H1 (cell line): ENCODE results near the gene WDR13. TPM values are rescaled to one million over a fixed set of nuclear protein-coding genes. Genes with fewer than 3 reads are reported as not detected.
"Not testable (repeated sequence)": the region's sequence is repeated elsewhere in the genome, so short reads cannot be mapped to it uniquely, and the experiment has no call there.

ENCODE experiments used
- CTCF ChIA-PET: fragments of 300-600 bp; sonication (Branson Sonifier 250); formaldehyde crosslinking; loops from one replicate; lab custom pipeline; 2021; ENCODE audit not compliant: partially characterized antibody; lab: Charles Lee
- POLR2A ChIA-PET: fragments of 300-600 bp; sonication (Branson Sonifier 250); formaldehyde crosslinking; loops from one replicate; lab custom pipeline; 2021; ENCODE audit warnings: inconsistent platforms; ENCODE audit not compliant: partially characterized antibody; lab: Charles Lee
- DNase-seq, 2 experiments: peaks; one replicate each; pipeline versions ENCODE4 v3.0.0 to v3.0.0-alpha.2; 2010 to 2022; ENCODE audit warnings: low spot score in 2 of 2, low read depth in 1 of 2, mixed read lengths in 1 of 2
- FAIRE-seq: peaks from 2 replicates; lab custom pipeline; 2011; peaks lifted over from hg19 to GRCh38; lab: Jason Lieb, UNC
- H2AFZ ChIP-seq: 2 replicates; pipeline ENCODE4 v1.8.1; 2012; ENCODE audit warnings: low read length, inconsistent platforms
- H2AK5ac ChIP-seq: 2 replicates; pipeline ENCODE4 v1.6.1; 2013; ENCODE audit warnings: low read depth, low read length
- H2BK120ac ChIP-seq: replicated peaks from 2 replicates; pipeline ENCODE3; 2013; ENCODE audit warnings: low read depth, low read length, inconsistent platforms
- H2BK12ac ChIP-seq: 2 replicates; pipeline ENCODE4 v1.6.1; 2013; ENCODE audit warnings: low read depth, low read length
- H2BK15ac ChIP-seq: 2 replicates; pipeline ENCODE4 v1.6.1; 2013; ENCODE audit warnings: low read length
- H2BK20ac ChIP-seq: 2 replicates; pipeline ENCODE4 v1.6.1; 2013; ENCODE audit warnings: low read length
- H2BK5ac ChIP-seq: 2 replicates; pipeline ENCODE4 v1.6.1; 2013; ENCODE audit warnings: low read depth, low read length
- H3K14ac ChIP-seq: 2 replicates; pipeline ENCODE4 v1.6.1; 2013; ENCODE audit warnings: inconsistent platforms; ENCODE audit not compliant: insufficient read length
- H3K18ac ChIP-seq: 2 replicates; pipeline ENCODE4 v1.6.1; 2013; ENCODE audit warnings: low read length; ENCODE audit errors: extremely low read depth
- H3K23ac ChIP-seq: 2 replicates; pipeline ENCODE4 v1.6.1; 2013; ENCODE audit warnings: inconsistent platforms; ENCODE audit not compliant: insufficient read length
- H3K23me2 ChIP-seq: 2 replicates; pipeline ENCODE4 v1.6.1; 2013; ENCODE audit warnings: low read depth, low read length
- H3K27ac ChIP-seq: 2 replicates; pipeline ENCODE4 v1.6.1; 2011; ENCODE audit warnings: low read depth, low read length, inconsistent platforms
- H3K27me3 ChIP-seq, 4 experiments: replicated peaks in 1 of 4; 1 replicate in 1 of 4; 2 replicates in 3 of 4; pipeline versions ENCODE4 v1.6.1 to v1.8.1; 2011 to 2013; ENCODE audit warnings: low read length in 3 of 4, mild to moderate bottlenecking in 3 of 4, inconsistent platforms in 2 of 4, mixed read lengths in 2 of 4, moderate library complexity in 1 of 4; ENCODE audit not compliant: control insufficient read depth in 3 of 4, insufficient read depth in 3 of 4; ENCODE audit errors: extremely low read depth in 1 of 4
- H3K36me3 ChIP-seq, 4 experiments: 2 replicates each; pipeline versions ENCODE4 v1.6.1 to v1.8.1; 2011 to 2013; ENCODE audit warnings: mild to moderate bottlenecking in 4 of 4, low read length in 3 of 4, moderate library complexity in 2 of 4, control low read depth in 1 of 4, inconsistent platforms in 1 of 4; ENCODE audit not compliant: insufficient read depth in 4 of 4, control insufficient read depth in 2 of 4
- H3K4ac ChIP-seq: replicated peaks from 2 replicates; pipeline ENCODE3; 2013; ENCODE audit warnings: low read length, low read depth, mixed read lengths, inconsistent platforms; ENCODE audit not compliant: insufficient read length
- H3K4me1 ChIP-seq, 4 experiments: replicated peaks in 1 of 4; 1 replicate in 1 of 4; 2 replicates in 3 of 4; pipeline versions ENCODE4 v1.6.1 to v1.8.1; 2011 to 2013; ENCODE audit warnings: low read length in 3 of 4, inconsistent platforms in 2 of 4, mixed read lengths in 1 of 4; ENCODE audit not compliant: insufficient read depth in 4 of 4, control insufficient read depth in 3 of 4
- H3K4me2 ChIP-seq, 2 experiments: 2 replicates each; pipeline versions ENCODE4 v1.6.1 to v1.8.1; 2011 to 2013; ENCODE audit warnings: low read depth in 2 of 2, low read length in 2 of 2, control low read depth in 1 of 2, inconsistent platforms in 1 of 2, mild to moderate bottlenecking in 1 of 2; ENCODE audit not compliant: insufficient read depth in 1 of 2
- H3K4me3 ChIP-seq, 4 experiments: fragments of 200-600, 300-600 bp in 1 of 4; sonication (generic), shearing (Covaris generic), sonication (Bioruptor Twin) in 1 of 4; 2 replicates each; pipeline versions ENCODE4 v1.5.1 to v1.8.1; 2011 to 2016; ENCODE audit warnings: low read length in 4 of 4, low read depth in 3 of 4, control low read depth in 2 of 4, inconsistent platforms in 2 of 4, mild to moderate bottlenecking in 2 of 4, mixed read lengths in 1 of 4, moderate library complexity in 1 of 4; ENCODE audit not compliant: insufficient read depth in 2 of 4; ENCODE audit errors: extremely low read depth in 1 of 4
- H3K56ac ChIP-seq: replicated peaks from 2 replicates; pipeline ENCODE3; 2013; ENCODE audit warnings: low read depth, mild to moderate bottlenecking, mixed read lengths, low read length, inconsistent platforms; ENCODE audit not compliant: insufficient read length
- H3K79me1 ChIP-seq: 2 replicates; pipeline ENCODE4 v1.6.1; 2013; ENCODE audit warnings: low read depth, low read length, control low read depth
- H3K79me2 ChIP-seq, 2 experiments: 2 replicates each; pipeline versions ENCODE4 v1.6.1 to v1.8.1; 2012 to 2013; ENCODE audit warnings: low read length in 2 of 2, mild to moderate bottlenecking in 2 of 2, inconsistent platforms in 1 of 2; ENCODE audit not compliant: insufficient read depth in 2 of 2, control insufficient read depth in 1 of 2
- H3K9ac ChIP-seq, 4 experiments: replicated peaks in 1 of 4; 1 replicate in 1 of 4; 2 replicates in 3 of 4; pipeline versions ENCODE4 v1.6.1 to v1.8.1; 2011 to 2013; ENCODE audit warnings: low read depth in 3 of 4, low read length in 3 of 4, control low read depth in 2 of 4, mild to moderate bottlenecking in 2 of 4, moderate library complexity in 2 of 4, inconsistent platforms in 1 of 4; ENCODE audit errors: extremely low read depth in 1 of 4
- H3K9me3 ChIP-seq, 2 experiments: 2 replicates each; pipeline versions ENCODE4 v1.6.1 to v1.8.1; 2012 to 2013; ENCODE audit warnings: mild to moderate bottlenecking in 2 of 2, moderate library complexity in 2 of 2, control low read depth in 1 of 2, inconsistent platforms in 1 of 2, low read depth in 1 of 2, low read length in 1 of 2, mixed read lengths in 1 of 2; ENCODE audit not compliant: insufficient read depth in 2 of 2
- H4K20me1 ChIP-seq, 2 experiments: replicated peaks in 1 of 2; 2 replicates each; pipeline versions ENCODE3 to v1.8.1; 2011 to 2013; ENCODE audit warnings: inconsistent platforms in 2 of 2, low read length in 2 of 2, mild to moderate bottlenecking in 1 of 2; ENCODE audit not compliant: insufficient read depth in 2 of 2, control insufficient read depth in 1 of 2
- H4K5ac ChIP-seq: 2 replicates; pipeline ENCODE4 v1.6.1; 2013; ENCODE audit warnings: low read length, low read depth, mixed read lengths, inconsistent platforms; ENCODE audit not compliant: insufficient read length
- H4K8ac ChIP-seq: 2 replicates; pipeline ENCODE4 v1.8.0; 2013; ENCODE audit warnings: mild to moderate bottlenecking, moderate library complexity, low read length, inconsistent platforms; ENCODE audit not compliant: insufficient read depth; ENCODE audit errors: extremely low read depth
- H4K91ac ChIP-seq: replicated peaks from 2 replicates; pipeline ENCODE3; 2013; ENCODE audit warnings: low read length, mixed read lengths, inconsistent platforms; ENCODE audit not compliant: insufficient read length
- WGBS, 2 experiments: shearing (Covaris generic) in 1 of 2; methylation state at CpG; one replicate each; pipeline versions ENCODE4 v1.1.6 to v1.1.7; 2013 to 2015; ENCODE audit warnings: low lambda C conversion rate in 2 of 2, mixed read lengths in 2 of 2, inconsistent platforms in 1 of 2, low coverage in 1 of 2, missing lambda C conversion rate in 1 of 2; ENCODE audit not compliant: insufficient replicate concordance in 2 of 2, insufficient coverage in 1 of 2, insufficient read length in 1 of 2; ENCODE audit errors: extremely low coverage in 1 of 2, missing lambda C conversion rate in 1 of 2; 5-methylcytosine and 5-hydroxymethylcytosine counted together
- polyA plus RNA-seq, 7 experiments: library from polyadenylated mRNA; depleted of rRNA in 3 of 7; stranded (reverse) in 5 of 7; unstranded in 2 of 7; fragments of >200 nt in 5 of 7; fragments of 200-250 nt in 2 of 7; gene quantifications; 1 replicate in 5 of 7; 2 replicates in 1 of 7; 4 replicates in 1 of 7; pipeline versions ENCODE4 v1.2.1 to v1.2.3, GENCODE V29; 2011 to 2013; ENCODE audit warnings: missing spikeins in 2 of 7, mixed read lengths in 2 of 7
- small RNA-seq: library from polyadenylated mRNA; stranded (forward); fragments of <200 nt; extraction: miRNeasy Mini kit (QIAGEN cat#:217004); gene quantifications from one replicate; pipeline ENCODE3, GENCODE V24; 2013; ENCODE audit not compliant: insufficient read depth
- total RNA-seq: library from RNA; stranded (reverse); fragmentation: NEBNext Ultra II Directional; extraction: Animal tissue kit (Norgen Biotek cat#: 25700); gene quantifications from 2 replicates; pipeline ENCODE4 v1.2.1, GENCODE V29; 2021

The WDR13 gene
- total and polyA plus RNA-seq, 2 of the 8 experiments (the other 6 are each of a cell fraction or from before 2014, with no cell fraction given): 19.4 to 46.3 TPM

DNA sequence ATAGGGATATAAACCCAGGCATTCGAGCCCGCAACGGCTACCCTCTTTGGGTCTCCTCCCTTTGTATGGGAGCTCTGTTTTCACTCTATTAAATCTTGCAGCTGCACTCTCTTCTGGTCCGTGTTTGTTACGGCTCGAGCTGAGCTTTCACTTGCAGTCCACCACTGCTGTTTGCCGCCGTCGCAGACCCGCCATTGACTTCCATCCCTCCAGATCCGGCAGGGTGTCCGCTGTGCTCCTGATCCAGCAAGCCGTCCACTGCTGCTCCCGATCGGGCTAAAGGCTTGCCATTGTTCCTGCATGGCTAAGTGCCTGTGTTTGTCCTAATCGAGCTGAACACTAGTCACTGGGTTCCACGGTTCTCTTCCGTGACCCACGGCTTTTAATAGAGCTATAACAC lies 57.5 kb downstream of the WDR13 start:
- 83% methylated on average over 9 of the region's 19 CpGs; no CpG with 5 or more reads in 1 of the 2 experiments for WGBS, 2 experiments
- not testable (repeated sequence) for H3K18ac ChIP-seq

More for the DNA sequence above, 57.5 kb downstream of the WDR13 start:
- not testable (repeated sequence) for H3K9ac ChIP-seq, H3K27me3 ChIP-seq, H2BK12ac ChIP-seq, H3K14ac ChIP-seq, DNase-seq, H2BK5ac ChIP-seq, H4K5ac ChIP-seq, H3K23me2 ChIP-seq, H3K79me1 ChIP-seq, H2AK5ac ChIP-seq, H3K79me2 ChIP-seq, H4K8ac ChIP-seq, H3K23ac ChIP-seq, H4K20me1 ChIP-seq, H2BK15ac ChIP-seq, H3K4me2 ChIP-seq, H3K4me1 ChIP-seq, H3K4me3 ChIP-seq, H2BK120ac ChIP-seq, FAIRE-seq, H3K27ac ChIP-seq, H3K9me3 ChIP-seq, H3K4ac ChIP-seq, H2AFZ ChIP-seq, H4K91ac ChIP-seq, H3K56ac ChIP-seq, H3K36me3 ChIP-seq, H2BK20ac ChIP-seq
- ChIA-PET CTCF (interaction anchor here (0.6 kb wide), 1 partner anchor 16 kb away, joined by 3 read pairs; no protein-coding TSS in a partner anchor), POLR2A (interaction anchor here (1.2 kb wide), 2 partner anchors 37 to 243 kb away, joined by 3 read pairs; partner anchors contain the start of genes PQBP1 and TIMM17B)

Small RNA genes within 50 kb of the gene (small RNA-seq; reads per million reads assigned to genes)
- gene MRPL32P1: not detected

Other genes starting within 250 kb of the WDR13 start
- not detected in 2 replicates for gene SSX3, start 240.8 kb upstream of the WDR13 start, total RNA-seq
- gene SSX3, start 240.8 kb upstream of the WDR13 start, polyA plus RNA-seq (2011; rRNA removed): not detected in 2 replicates
- 0.32 TPM in 1 of 2 replicates, not detected in the other for gene SSX4, start 214.0 kb upstream of the WDR13 start, total RNA-seq
- gene SSX4, start 214.0 kb upstream of the WDR13 start, polyA plus RNA-seq (2011; rRNA removed): 0.14 and 0.26 TPM in 2 replicates
- gene SSX4B, start 185.5 kb upstream of the WDR13 start, total RNA-seq: 0.32 TPM in 1 of 2 replicates, not detected in the other
- 0.14 and 0.26 TPM in 2 replicates for gene SSX4B, start 185.5 kb upstream of the WDR13 start, polyA plus RNA-seq (2011; rRNA removed)
- 70.9 and 73.8 TPM in 2 replicates for gene SLC38A5, start 127.2 kb upstream of the WDR13 start, total RNA-seq
- 106 and 135 TPM in 2 replicates for gene SLC38A5, start 127.2 kb upstream of the WDR13 start, polyA plus RNA-seq (2011; rRNA removed)
- gene FTSJ1, start 121.3 kb upstream of the WDR13 start, total RNA-seq: 55.4 and 62.4 TPM in 2 replicates
- 80.4 and 104 TPM in 2 replicates for gene FTSJ1, start 121.3 kb upstream of the WDR13 start, polyA plus RNA-seq (2011; rRNA removed)
- gene PORCN, start 88.5 kb upstream of the WDR13 start, total RNA-seq: 14.0 and 14.6 TPM in 2 replicates
- gene PORCN, start 88.5 kb upstream of the WDR13 start, polyA plus RNA-seq (2011; rRNA removed): 34.1 and 47.0 TPM in 2 replicates
- 143 and 145 TPM in 2 replicates for gene EBP, start 75.7 kb upstream of the WDR13 start, total RNA-seq
- 286 and 288 TPM in 2 replicates for gene EBP, start 75.7 kb upstream of the WDR13 start, polyA plus RNA-seq (2011; rRNA removed)
- gene TBC1D25, start 57.8 kb upstream of the WDR13 start, total RNA-seq: 6.5 and 9.7 TPM in 2 replicates
- 6.8 and 11.4 TPM in 2 replicates for gene TBC1D25, start 57.8 kb upstream of the WDR13 start, polyA plus RNA-seq (2011; rRNA removed)
- 159 and 164 TPM in 2 replicates for gene RBM3, start 23.0 kb upstream of the WDR13 start, total RNA-seq
- 73.2 and 99.6 TPM in 2 replicates for gene RBM3, start 23.0 kb upstream of the WDR13 start, polyA plus RNA-seq (2011; rRNA removed)
- 0.63 and 0.80 TPM in 2 replicates for gene WAS, start 86.3 kb downstream of the WDR13 start, total RNA-seq
- 0.65 and 0.74 TPM in 2 replicates for gene WAS, start 86.3 kb downstream of the WDR13 start, polyA plus RNA-seq (2011; rRNA removed)
- gene SUV39H1, start 99.2 kb downstream of the WDR13 start, total RNA-seq: 14.1 and 14.8 TPM in 2 replicates
- gene SUV39H1, start 99.2 kb downstream of the WDR13 start, polyA plus RNA-seq (2011; rRNA removed): 27.8 and 38.4 TPM in 2 replicates
- not detected in 2 replicates for gene GLOD5, start 164.3 kb downstream of the WDR13 start, total RNA-seq
- 0.18 and 0.35 TPM in 2 replicates for gene GLOD5, start 164.3 kb downstream of the WDR13 start, polyA plus RNA-seq (2011; rRNA removed)
- not detected in 2 replicates for gene GATA1, start 189.1 kb downstream of the WDR13 start, total RNA-seq
- 0.05 TPM in 2 replicates for gene GATA1, start 189.1 kb downstream of the WDR13 start, polyA plus RNA-seq (2011; rRNA removed)
- 46.4 and 51.8 TPM in 2 replicates for gene HDAC6, start 204.6 kb downstream of the WDR13 start, total RNA-seq
- 34.0 and 36.4 TPM in 2 replicates for gene HDAC6, start 204.6 kb downstream of the WDR13 start, polyA plus RNA-seq (2011; rRNA removed)
- not detected in 2 replicates for gene ERAS, start 229.0 kb downstream of the WDR13 start, total RNA-seq
- gene ERAS, start 229.0 kb downstream of the WDR13 start, polyA plus RNA-seq (2011; rRNA removed): 0.70 and 0.99 TPM in 2 replicates
- gene PCSK1N, start 238.1 kb downstream of the WDR13 start, total RNA-seq: 4.5 TPM in 2 replicates
- gene PCSK1N, start 238.1 kb downstream of the WDR13 start, polyA plus RNA-seq (2011; rRNA removed): 3.6 and 7.0 TPM in 2 replicates